Hematopoietic multipotent progenitor cell treated with erythropoietin and hydrocortisone succinate and interleukin-3 and kit ligand, for 8 days (in vitro differentiated cells): ENCODE data around the gene TIMELESS.
"Not testable (repeated sequence)": the region's sequence is repeated elsewhere in the genome, so short reads cannot be mapped to it uniquely, and the experiment has no call there.

Experiments used
- DNase-seq: peaks from one replicate; pipeline ENCODE4 v3.0.0-alpha.2; 2015

Gene TIMELESS

GRCh38 chr12:56401125-56401524 lies 48.1 kb downstream of the TIMELESS start:
- not testable (repeated sequence) for DNase-seq

- DNase-seq, result not testable (repeated sequence)
Observed at GRCh38 chr12:56399466-56399865, 49.8 kb downstream of the TIMELESS start.

GRCh38 chr12:56398324-56398723 lies 50.9 kb downstream of the TIMELESS start:
- DNase-seq, result no peak

- DNase-seq, result no peak
Observed at GRCh38 chr12:56392331-56392730, 56.9 kb downstream of the TIMELESS start.

- DNase-seq, result no peak
Observed at GRCh38 chr12:56391721-56392120, 57.5 kb downstream of the TIMELESS start.

- DNase-seq, result no peak
Observed at GRCh38 chr12:56389412-56389811, 59.8 kb downstream of the TIMELESS start.

- no peak for DNase-seq
Observed at GRCh38 chr12:56387152-56387736, 62.0 kb downstream of the TIMELESS start.

- peak; percentile 10 for DNase-seq
Observed at GRCh38 chr12:56385873-56386272, 63.4 kb downstream of the TIMELESS start.

- DNase-seq, result no peak
Observed at GRCh38 chr12:56382611-56383010, 66.6 kb downstream of the TIMELESS start.

GRCh38 chr12:56377989-56378316 lies 71.3 kb downstream of the TIMELESS start:
- DNase-seq, result no peak

- peak; percentile 74 for DNase-seq
Observed at GRCh38 chr12:56377310-56377988, 71.8 kb downstream of the TIMELESS start.

GRCh38 chr12:56375598-56376434 lies 73.4 kb downstream of the TIMELESS start:
- DNase-seq, result no peak

GRCh38 chr12:56374726-56375597 lies 74.3 kb downstream of the TIMELESS start:
- DNase-seq, result no peak

GRCh38 chr12:56373515-56373914 lies 75.7 kb downstream of the TIMELESS start:
- DNase-seq, result no peak

GRCh38 chr12:56366948-56367347 lies 82.3 kb downstream of the TIMELESS start:
- no peak for DNase-seq
